ENCODE measurements around the gene ADCY2. TPM values are rescaled to one million over a fixed set of nuclear protein-coding genes. Genes with fewer than 3 reads are reported as not detected.

The ADCY2 gene
- total and polyA plus RNA-seq, 7 experiments from 2014 or later = not detected

- no peak overlapping the region for H3K4me3 ChIP-seq (ENCODE audit: low read length)
- ATAC-seq (no peak), DNase-seq (no peak)
- no peaks in the 10 kb centered on the region for H3K36me3 Mint-ChIP-seq
- ChIA-PET POLR2A (no interaction called here), CTCF (no interaction called here)
- H3K4me3 Mint-ChIP-seq = no peak overlapping the region
- peaks cover 0 to 19% (median 3%) of the 10 kb centered on the region in 5 donors for H3K27me3 Mint-ChIP-seq
- no peaks in the 10 kb centered on the region for H3K9me3 ChIP-seq (ENCODE audit: control insufficient read depth in 2 of 3, low read length in 3 of 3)
- H3K36me3 ChIP-seq (ENCODE audit: control insufficient read depth in 2 of 3, insufficient read depth in 3 of 3, low read length in 3 of 3) = no peaks in the 10 kb centered on the region
- H3K9me3 Mint-ChIP-seq = peaks cover 0 to 11% (median 5%) of the 10 kb centered on the region in 11 donors
- no peak overlapping the region for H3K27ac Mint-ChIP-seq
- no peaks in the 10 kb centered on the region for H3K27me3 ChIP-seq (ENCODE audit: control insufficient read depth in 2 of 2, insufficient read depth in 2 of 2, low read length in 2 of 2)
- intact Hi-C loops (cut with micrococcal nuclease) = no loop called here
- no peaks in the 10 kb centered on the region for H3K4me1 ChIP-seq (ENCODE audit: control insufficient read depth in 2 of 2, insufficient read depth in 2 of 2, low read length in 2 of 2)
- H3K4me1 Mint-ChIP-seq = no peaks in the 10 kb centered on the region
- H3K27ac ChIP-seq (ENCODE audit: low read depth, low read length) = no peak overlapping the region
Measured at GRCh38 chr5:7576023-7576715, 180.2 kb downstream of the ADCY2 start.

GRCh38 chr5:7577381-7577780, 181.4 kb downstream of the ADCY2 start:
- Mint-ChIP-seq H3K4me1 (no peaks in the 10 kb centered on the region), H3K9me3 (peaks cover 0 to 9% (median 5%) of the 10 kb centered on the region in 11 donors), H3K4me3 (no peak overlapping the region), H3K27ac (no peak overlapping the region), H3K27me3 (peaks cover 0 to 19% (median 3%) of the 10 kb centered on the region in 5 donors), H3K36me3 (no peaks in the 10 kb centered on the region)
- POLR2A ChIA-PET = no interaction called here
- CTCF ChIA-PET = no interaction called here
- ATAC-seq (no peak), DNase-seq (no peak)
- H3K4me3 ChIP-seq (ENCODE audit: low read length) = no peak overlapping the region
- no peak overlapping the region for H3K27ac ChIP-seq (ENCODE audit: low read depth, low read length)
- no peaks in the 10 kb centered on the region for H3K4me1 ChIP-seq (ENCODE audit: control insufficient read depth in 2 of 2, insufficient read depth in 2 of 2, low read length in 2 of 2)
- intact Hi-C loops (cut with micrococcal nuclease) = no loop called here
- H3K27me3 ChIP-seq (ENCODE audit: control insufficient read depth in 2 of 2, insufficient read depth in 2 of 2, low read length in 2 of 2) = no peaks in the 10 kb centered on the region
- H3K9me3 ChIP-seq (ENCODE audit: control insufficient read depth in 2 of 3, low read length in 3 of 3) = no peaks in the 10 kb centered on the region
- H3K36me3 ChIP-seq (ENCODE audit: control insufficient read depth in 2 of 3, insufficient read depth in 3 of 3, low read length in 3 of 3) = no peaks in the 10 kb centered on the region

- Histone ChIP-seq H3K4me1 (ENCODE audit: control insufficient read depth in 2 of 2, insufficient read depth in 2 of 2, low read length in 2 of 2) (no peaks in the 10 kb centered on the region), H3K27me3 (ENCODE audit: control insufficient read depth in 2 of 2, insufficient read depth in 2 of 2, low read length in 2 of 2) (no peaks in the 10 kb centered on the region), H3K9me3 (ENCODE audit: control insufficient read depth in 2 of 3, low read length in 3 of 3) (no peaks in the 10 kb centered on the region), H3K4me3 (ENCODE audit: low read length) (no peak overlapping the region), H3K36me3 (ENCODE audit: control insufficient read depth in 2 of 3, insufficient read depth in 3 of 3, low read length in 3 of 3) (no peaks in the 10 kb centered on the region), H3K27ac (ENCODE audit: low read depth, low read length) (no peak overlapping the region)
- Mint-ChIP-seq H3K9me3 (peaks cover 0 to 7% (median 3%) of the 10 kb centered on the region in 11 donors), H3K4me3 (no peak overlapping the region), H3K27me3 (peaks cover 0 to 19% (median 3%) of the 10 kb centered on the region in 5 donors), H3K4me1 (no peaks in the 10 kb centered on the region), H3K36me3 (no peaks in the 10 kb centered on the region), H3K27ac (no peak overlapping the region)
- CTCF ChIA-PET = no interaction called here
- ATAC-seq (no peak), DNase-seq (no peak)
- intact Hi-C loops (cut with micrococcal nuclease) = no loop called here
- POLR2A ChIA-PET = no interaction called here
Measured at GRCh38 chr5:7578071-7578470, 182.1 kb downstream of the ADCY2 start.

GRCh38 chr5:7584749-7585148, 188.8 kb downstream of the ADCY2 start:
- Mint-ChIP-seq H3K9me3 (peaks cover 0 to 4% (median 0%) of the 10 kb centered on the region in 11 donors), H3K27ac (no peak overlapping the region), H3K4me3 (no peak overlapping the region), H3K36me3 (no peaks in the 10 kb centered on the region), H3K4me1 (no peaks in the 10 kb centered on the region), H3K27me3 (peaks cover 0 to 9% (median 0%) of the 10 kb centered on the region in 5 donors)
- H3K27ac ChIP-seq (ENCODE audit: low read depth, low read length) = no peak overlapping the region
- no peaks in the 10 kb centered on the region for H3K4me1 ChIP-seq (ENCODE audit: control insufficient read depth in 2 of 2, insufficient read depth in 2 of 2, low read length in 2 of 2)
- no peak for DNase-seq
- no peak for ATAC-seq
- intact Hi-C loops (cut with micrococcal nuclease) = no loop called here
- H3K4me3 ChIP-seq (ENCODE audit: low read length) = no peak overlapping the region
- no peaks in the 10 kb centered on the region for H3K36me3 ChIP-seq (ENCODE audit: control insufficient read depth in 2 of 3, insufficient read depth in 3 of 3, low read length in 3 of 3)
- no peaks in the 10 kb centered on the region for H3K27me3 ChIP-seq (ENCODE audit: control insufficient read depth in 2 of 2, insufficient read depth in 2 of 2, low read length in 2 of 2)
- ChIA-PET CTCF (no interaction called here), POLR2A (no interaction called here)
- H3K9me3 ChIP-seq (ENCODE audit: control insufficient read depth in 2 of 3, low read length in 3 of 3) = no peaks in the 10 kb centered on the region

- H3K36me3 Mint-ChIP-seq = no peaks in the 10 kb centered on the region
- H3K9me3 Mint-ChIP-seq = peaks cover 0 to 1% (median 0%) of the 10 kb centered on the region in 11 donors
- no peak for DNase-seq
- no peaks in the 10 kb centered on the region for H3K27me3 ChIP-seq (ENCODE audit: control insufficient read depth in 2 of 2, insufficient read depth in 2 of 2, low read length in 2 of 2)
- no peaks in the 10 kb centered on the region for H3K36me3 ChIP-seq (ENCODE audit: control insufficient read depth in 2 of 3, insufficient read depth in 3 of 3, low read length in 3 of 3)
- peaks cover 0 to 9% (median 0%) of the 10 kb centered on the region in 5 donors for H3K27me3 Mint-ChIP-seq
- H3K4me1 Mint-ChIP-seq = no peaks in the 10 kb centered on the region
- H3K4me3 ChIP-seq (ENCODE audit: low read length) = no peak overlapping the region
- H3K9me3 ChIP-seq (ENCODE audit: control insufficient read depth in 2 of 3, low read length in 3 of 3) = no peaks in the 10 kb centered on the region
- no peaks in the 10 kb centered on the region for H3K4me1 ChIP-seq (ENCODE audit: control insufficient read depth in 2 of 2, insufficient read depth in 2 of 2, low read length in 2 of 2)
- ATAC-seq = no peak
- ChIA-PET POLR2A (no interaction called here), CTCF (no interaction called here)
- H3K27ac ChIP-seq (ENCODE audit: low read depth, low read length) = no peak overlapping the region
- intact Hi-C loops (cut with micrococcal nuclease) = no loop called here
- no peak overlapping the region for H3K4me3 Mint-ChIP-seq
- no peak overlapping the region for H3K27ac Mint-ChIP-seq
Measured at GRCh38 chr5:7585807-7586206, 189.9 kb downstream of the ADCY2 start.

GRCh38 chr5:7586480-7586879, 190.5 kb downstream of the ADCY2 start:
- no peak for DNase-seq
- H3K9me3 Mint-ChIP-seq = no peaks in the 10 kb centered on the region
- no peak for ATAC-seq
- H3K27me3 Mint-ChIP-seq = peaks cover 0 to 9% (median 0%) of the 10 kb centered on the region in 5 donors
- H3K9me3 ChIP-seq (ENCODE audit: control insufficient read depth in 2 of 3, low read length in 3 of 3) = no peaks in the 10 kb centered on the region
- ChIA-PET CTCF (no interaction called here), POLR2A (no interaction called here)
- no peak overlapping the region for H3K27ac ChIP-seq (ENCODE audit: low read depth, low read length)
- no peaks in the 10 kb centered on the region for H3K36me3 Mint-ChIP-seq
- no peaks in the 10 kb centered on the region for H3K4me1 ChIP-seq (ENCODE audit: control insufficient read depth in 2 of 2, insufficient read depth in 2 of 2, low read length in 2 of 2)
- H3K27me3 ChIP-seq (ENCODE audit: control insufficient read depth in 2 of 2, insufficient read depth in 2 of 2, low read length in 2 of 2) = no peaks in the 10 kb centered on the region
- H3K4me3 ChIP-seq (ENCODE audit: low read length) = no peak overlapping the region
- no peak overlapping the region for H3K27ac Mint-ChIP-seq
- H3K4me3 Mint-ChIP-seq = no peak overlapping the region
- H3K36me3 ChIP-seq (ENCODE audit: control insufficient read depth in 2 of 3, insufficient read depth in 3 of 3, low read length in 3 of 3) = no peaks in the 10 kb centered on the region
- intact Hi-C loops (cut with micrococcal nuclease) = no loop called here
- no peaks in the 10 kb centered on the region for H3K4me1 Mint-ChIP-seq

GRCh38 chr5:7589800-7590199, 193.9 kb downstream of the ADCY2 start:
- Mint-ChIP-seq H3K4me3 (no peak overlapping the region), H3K36me3 (no peaks in the 10 kb centered on the region), H3K27me3 (peaks cover 0 to 9% (median 0%) of the 10 kb centered on the region in 5 donors), H3K9me3 (no peaks in the 10 kb centered on the region), H3K27ac (no peak overlapping the region), H3K4me1 (no peaks in the 10 kb centered on the region)
- POLR2A ChIA-PET = no interaction called here
- DNase-seq = no peak
- intact Hi-C loops (cut with micrococcal nuclease) = no loop called here
- no peak overlapping the region for H3K27ac ChIP-seq (ENCODE audit: low read depth, low read length)
- CTCF ChIA-PET = no interaction called here
- no peak for ATAC-seq
- H3K4me1 ChIP-seq (ENCODE audit: control insufficient read depth in 2 of 2, insufficient read depth in 2 of 2, low read length in 2 of 2) = no peaks in the 10 kb centered on the region
- H3K36me3 ChIP-seq (ENCODE audit: control insufficient read depth in 2 of 3, insufficient read depth in 3 of 3, low read length in 3 of 3) = no peaks in the 10 kb centered on the region
- no peaks in the 10 kb centered on the region for H3K27me3 ChIP-seq (ENCODE audit: control insufficient read depth in 2 of 2, insufficient read depth in 2 of 2, low read length in 2 of 2)
- H3K9me3 ChIP-seq (ENCODE audit: control insufficient read depth in 2 of 3, low read length in 3 of 3) = no peaks in the 10 kb centered on the region
- H3K4me3 ChIP-seq (ENCODE audit: low read length) = no peak overlapping the region

Data from naive thymus-derived CD4-positive, alpha-beta T cell (primary cell).